HepG2 (cell line): Measurements from ENCODE around the gene BHLHE23. TPM values are rescaled to one million over a fixed set of nuclear protein-coding genes. Genes with fewer than 3 reads are reported as not detected.
A peak's percentile ranks its signal among the peaks of the same experiment; 100 is the strongest.

Experiments
- AKAP8 ChIP-seq: sonication (generic); formaldehyde crosslinking; IDR thresholded peaks from 2 replicates; pipeline ENCODE4 v1.5.1; 2020; ENCODE audit warnings: mild to moderate bottlenecking, missing genetic modification reagents
- EEA1 ChIP-seq: sonication (generic); formaldehyde crosslinking; IDR thresholded peaks from 2 replicates; pipeline ENCODE4 v1.5.1; 2020; ENCODE audit warnings: mild to moderate bottlenecking, missing genetic modification reagents, borderline replicate concordance
- HOXA9 ChIP-seq: sonication (generic); formaldehyde crosslinking; IDR thresholded peaks from 2 replicates; pipeline ENCODE4 v1.8.1; 2022; ENCODE audit warnings: missing genetic modification reagents, mild to moderate bottlenecking, moderate library complexity, borderline replicate concordance
- SALL1 ChIP-seq: sonication (generic); formaldehyde crosslinking; IDR thresholded peaks from 2 replicates; pipeline ENCODE4 v1.8.0; 2022; ENCODE audit warnings: mild to moderate bottlenecking, missing genetic modification reagents
- ZHX1 ChIP-seq: sonication (generic); formaldehyde crosslinking; IDR thresholded peaks from 2 replicates; pipeline ENCODE4 v1.8.1; 2022; ENCODE audit warnings: low read depth, mild to moderate bottlenecking, missing genetic modification reagents
- ZNF468 ChIP-seq: sonication (generic); formaldehyde crosslinking; IDR thresholded peaks from 2 replicates; pipeline ENCODE4 v1.8.0; 2022; ENCODE audit warnings: mild to moderate bottlenecking, moderate library complexity, missing genetic modification reagents
- ZNF605 ChIP-seq: sonication (generic); formaldehyde crosslinking; IDR thresholded peaks from 2 replicates; pipeline ENCODE4 v1.8.0; 2022; ENCODE audit warnings: mild to moderate bottlenecking, missing genetic modification reagents
- polyA plus RNA-seq, 8 experiments: library from polyadenylated mRNA; depleted of rRNA in 3 of 8; stranded (reverse) in 7 of 8; unstranded in 1 of 8; fragments of >200 nt; fragmentation: Illumina TruSeq in 4 of 8; extraction: Trizol in 4 of 8; gene quantifications; 2 replicates each; pipeline versions ENCODE4 v1.2.1 to v1.2.3, GENCODE V29; 2011 to 2016; ENCODE audit warnings: low read depth in 4 of 8, missing spikeins in 1 of 8, mixed read lengths in 1 of 8; ENCODE audit not compliant: insufficient read depth in 1 of 8
- total RNA-seq, 5 experiments: library from RNA; depleted of rRNA; stranded (reverse); fragments of >200 nt; fragmentation: Illumina TruSeq; extraction: Trizol; gene quantifications; 2 replicates each; pipeline ENCODE4 v1.2.3, GENCODE V29; 2016; ENCODE audit warnings: low read depth in 1 of 5
- TF ChIP-seq, protein P1 (sequence below): sonication (generic); formaldehyde crosslinking; IDR thresholded peaks from 2 replicates; pipeline ENCODE4 v1.4.0; 2020; ENCODE audit warnings: low read depth, mild to moderate bottlenecking, missing genetic modification reagents
- TF ChIP-seq, protein P2 (sequence below): sonication (generic); formaldehyde crosslinking; IDR thresholded peaks from 2 replicates; pipeline ENCODE4 v1.9.0; 2022; ENCODE audit warnings: low read depth, missing genetic modification reagents

BHLHE23 gene
- total and polyA plus RNA-seq, 2 of the 13 experiments (the other 11 are each of a cell fraction or from before 2014, with no cell fraction given): not detected

DNA sequence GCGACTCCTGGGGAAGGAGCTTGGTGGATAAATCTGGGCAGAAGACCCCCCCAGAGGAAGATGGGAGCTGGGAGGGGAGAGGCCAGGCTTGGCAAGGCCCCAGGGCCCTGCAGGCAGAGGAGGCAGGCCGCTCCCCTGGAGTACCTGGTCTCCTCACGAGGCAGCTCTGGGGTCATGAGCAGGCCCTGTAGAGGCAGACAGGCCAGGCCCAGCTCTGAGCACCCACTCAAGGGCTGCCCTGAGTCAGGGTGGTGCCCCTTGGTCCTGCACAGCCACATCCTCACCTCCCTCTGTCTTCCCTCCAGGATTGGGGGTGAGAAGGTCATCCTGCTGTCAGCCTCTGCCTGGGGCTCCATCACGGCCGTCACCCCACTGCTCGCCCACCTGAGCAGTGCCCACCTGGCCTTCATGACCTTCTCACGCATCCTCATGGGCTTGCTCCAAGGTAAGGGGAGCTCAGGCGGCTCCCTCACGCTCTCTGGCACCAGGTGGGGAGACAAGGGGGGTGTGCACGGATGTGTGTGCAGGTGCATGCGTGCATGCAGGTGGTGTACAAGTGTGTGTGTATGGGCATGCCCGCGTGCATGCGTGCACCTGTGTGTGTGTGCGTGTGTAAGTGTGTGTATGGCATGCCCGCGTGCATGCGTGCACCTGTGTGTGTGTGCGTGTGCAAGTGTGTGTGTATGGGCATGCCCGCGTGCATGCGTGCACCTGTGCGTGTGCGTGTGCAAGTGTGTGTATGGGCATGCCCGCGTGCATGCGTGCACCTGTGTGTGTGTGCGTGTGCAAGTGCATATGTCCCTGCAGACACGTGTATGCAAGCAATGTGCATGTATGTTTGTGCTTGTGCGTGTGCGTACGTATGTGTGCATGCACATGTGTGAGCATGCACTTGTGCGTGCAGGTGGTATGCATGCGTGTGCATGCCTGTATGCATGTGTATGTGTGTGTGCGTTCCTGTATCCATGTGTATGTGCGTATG is 49.3 kb downstream of the BHLHE23 start (continued):
- TF ChIP-seq, protein P1, sequence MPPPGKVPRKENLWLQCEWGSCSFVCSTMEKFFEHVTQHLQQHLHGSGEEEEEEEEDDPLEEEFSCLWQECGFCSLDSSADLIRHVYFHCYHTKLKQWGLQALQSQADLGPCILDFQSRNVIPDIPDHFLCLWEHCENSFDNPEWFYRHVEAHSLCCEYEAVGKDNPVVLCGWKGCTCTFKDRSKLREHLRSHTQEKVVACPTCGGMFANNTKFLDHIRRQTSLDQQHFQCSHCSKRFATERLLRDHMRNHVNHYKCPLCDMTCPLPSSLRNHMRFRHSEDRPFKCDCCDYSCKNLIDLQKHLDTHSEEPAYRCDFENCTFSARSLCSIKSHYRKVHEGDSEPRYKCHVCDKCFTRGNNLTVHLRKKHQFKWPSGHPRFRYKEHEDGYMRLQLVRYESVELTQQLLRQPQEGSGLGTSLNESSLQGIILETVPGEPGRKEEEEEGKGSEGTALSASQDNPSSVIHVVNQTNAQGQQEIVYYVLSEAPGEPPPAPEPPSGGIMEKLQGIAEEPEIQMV: 0 out of 2 replicates have a peak, but pooled peaks have one; percentile 23
- TF ChIP-seq ZNF468 (CRISPR knock-in tag): 0 out of 2 replicates have a peak, but pooled peaks have one; percentile 4
- TF ChIP-seq, protein P2, sequence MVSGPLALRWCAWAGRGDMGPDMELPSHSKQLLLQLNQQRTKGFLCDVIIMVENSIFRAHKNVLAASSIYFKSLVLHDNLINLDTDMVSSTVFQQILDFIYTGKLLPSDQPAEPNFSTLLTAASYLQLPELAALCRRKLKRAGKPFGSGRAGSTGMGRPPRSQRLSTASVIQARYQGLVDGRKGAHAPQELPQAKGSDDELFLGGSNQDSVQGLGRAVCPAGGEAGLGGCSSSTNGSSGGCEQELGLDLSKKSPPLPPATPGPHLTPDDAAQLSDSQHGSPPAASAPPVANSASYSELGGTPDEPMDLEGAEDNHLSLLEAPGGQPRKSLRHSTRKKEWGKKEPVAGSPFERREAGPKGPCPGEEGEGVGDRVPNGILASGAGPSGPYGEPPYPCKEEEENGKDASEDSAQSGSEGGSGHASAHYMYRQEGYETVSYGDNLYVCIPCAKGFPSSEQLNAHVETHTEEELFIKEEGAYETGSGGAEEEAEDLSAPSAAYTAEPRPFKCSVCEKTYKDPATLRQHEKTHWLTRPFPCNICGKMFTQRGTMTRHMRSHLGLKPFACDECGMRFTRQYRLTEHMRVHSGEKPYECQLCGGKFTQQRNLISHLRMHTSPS (CRISPR knock-in tag): peak; percentile 19; the same call in 1 of the 2 replicates
- 0 out of 2 replicates have a peak, but pooled peaks have one; percentile 81 for TF ChIP-seq HOXA9 (CRISPR knock-in tag)
- peak; percentile 6; the same call in 1 of the 2 replicates for TF ChIP-seq AKAP8 (CRISPR knock-in tag)
- peak; percentile 44; the same call in 1 of the 2 replicates for TF ChIP-seq ZHX1 (CRISPR knock-in tag)
- TF ChIP-seq SALL1 (CRISPR knock-in tag): peak; percentile 17; the same call in 1 of the 2 replicates
- 0 out of 2 replicates have a peak, but pooled peaks have one; percentile 20 for TF ChIP-seq EEA1 (CRISPR knock-in tag)
- TF ChIP-seq ZNF605: peak; percentile 46; the same call in 1 of the 2 replicates
- TF ChIP-seq, all 625 proteins: peak for 42
